ENCODE measurements around the gene NBPF20. TPM values are rescaled to one million over a fixed set of nuclear protein-coding genes. Genes with fewer than 3 reads are reported as not detected.
A peak's percentile ranks its signal among the peaks of the same experiment; 100 is the strongest.
"Not testable (repeated sequence)": the region's sequence is repeated elsewhere in the genome, so short reads cannot be mapped to it uniquely, and the experiment has no call there.

Gene NBPF20
- total RNA-seq, 2 experiments from 2014 or later, result 0.12 to 0.55 TPM

GRCh38 chr1:145453873-145454823 is 28.7 kb upstream of the NBPF20 start:
- DNase-seq; H3K4me1 Mint-ChIP-seq; H3K36me3 Mint-ChIP-seq; H3K4me3 Mint-ChIP-seq; ATAC-seq; CTCF ChIA-PET; H3K27ac Mint-ChIP-seq; H3K9me3 Mint-ChIP-seq (ENCODE audit: low read depth): not testable (repeated sequence)
- peaks cover 26% of the 10 kb centered on the region for H3K27me3 Mint-ChIP-seq

- H3K36me3 Mint-ChIP-seq; DNase-seq; ATAC-seq; CTCF ChIA-PET; H3K4me3 Mint-ChIP-seq; H3K27ac Mint-ChIP-seq; H3K9me3 Mint-ChIP-seq (ENCODE audit: low read depth); H3K4me1 Mint-ChIP-seq: not testable (repeated sequence)
- peaks cover 21% of the 10 kb centered on the region for H3K27me3 Mint-ChIP-seq
Observed at GRCh38 chr1:145452506-145452905, 27.1 kb upstream of the NBPF20 start.

GRCh38 chr1:145451914-145452313 is 26.5 kb upstream of the NBPF20 start:
- CTCF ChIA-PET, result not testable (repeated sequence)

GRCh38 chr1:145445219-145445618 is 19.8 kb upstream of the NBPF20 start:
- H3K9me3 Mint-ChIP-seq (ENCODE audit: low read depth); CTCF ChIA-PET; H3K36me3 Mint-ChIP-seq; H3K27me3 Mint-ChIP-seq; ATAC-seq; H3K4me3 Mint-ChIP-seq; H3K27ac Mint-ChIP-seq; H3K4me1 Mint-ChIP-seq; DNase-seq: not testable (repeated sequence)

More at GRCh38 chr1:145451914-145452313, 26.5 kb upstream of the NBPF20 start:
- ATAC-seq, result peak; percentile 76
- not testable (repeated sequence) for H3K36me3 Mint-ChIP-seq; H3K27ac Mint-ChIP-seq; H3K4me1 Mint-ChIP-seq; H3K4me3 Mint-ChIP-seq; H3K9me3 Mint-ChIP-seq (ENCODE audit: low read depth)
- DNase-seq, result peak; percentile 63
- H3K27me3 Mint-ChIP-seq, result peaks cover 21% of the 10 kb centered on the region

- H3K9me3 Mint-ChIP-seq (ENCODE audit: low read depth); H3K4me1 Mint-ChIP-seq; ATAC-seq; H3K27ac Mint-ChIP-seq; DNase-seq; H3K36me3 Mint-ChIP-seq; CTCF ChIA-PET; H3K27me3 Mint-ChIP-seq; H3K4me3 Mint-ChIP-seq: not testable (repeated sequence)
Observed at GRCh38 chr1:145442340-145442739, 16.9 kb upstream of the NBPF20 start.

- DNase-seq, CTCF ChIA-PET, H3K27ac Mint-ChIP-seq, H3K4me1 Mint-ChIP-seq, H3K4me3 Mint-ChIP-seq: not testable (repeated sequence)
- Mint-ChIP-seq H3K36me3 (peaks cover 16% of the 10 kb centered on the region), H3K9me3 (ENCODE audit: low read depth) (peaks cover 12% of the 10 kb centered on the region), H3K27me3 (peaks cover 58% of the 10 kb centered on the region)
- peak; percentile 30 for ATAC-seq
Observed at GRCh38 chr1:145431363-145432256, 6.2 kb upstream of the NBPF20 start.

GRCh38 chr1:145430830-145431229 is 5.4 kb upstream of the NBPF20 start:
- DNase-seq, H3K27ac Mint-ChIP-seq, CTCF ChIA-PET, H3K4me1 Mint-ChIP-seq, H3K4me3 Mint-ChIP-seq, ATAC-seq: not testable (repeated sequence)
- H3K36me3 Mint-ChIP-seq, result peaks cover 16% of the 10 kb centered on the region
- peaks cover 12% of the 10 kb centered on the region for H3K9me3 Mint-ChIP-seq (ENCODE audit: low read depth)
- peaks cover 57% of the 10 kb centered on the region for H3K27me3 Mint-ChIP-seq

- not testable (repeated sequence) for H3K4me3 Mint-ChIP-seq, H3K27ac Mint-ChIP-seq, DNase-seq, ATAC-seq
- Mint-ChIP-seq H3K27me3 (peaks cover 63% of the 10 kb centered on the region), H3K4me1 (peaks cover 12% of the 10 kb centered on the region), H3K9me3 (ENCODE audit: low read depth) (peaks cover 12% of the 10 kb centered on the region), H3K36me3 (peaks cover 16% of the 10 kb centered on the region)
- CTCF ChIA-PET, result interaction anchor here (0.6 kb wide), 1 partner anchor 289 kb away, joined by 3 read pairs; no protein-coding TSS in a partner anchor
Observed at GRCh38 chr1:145429329-145429728, 3.9 kb upstream of the NBPF20 start.

GRCh38 chr1:145424612-145425435 is 579 bp downstream of the NBPF20 start:
- CTCF ChIA-PET; H3K9me3 Mint-ChIP-seq (ENCODE audit: low read depth); H3K4me1 Mint-ChIP-seq: not testable (repeated sequence)
- Mint-ChIP-seq H3K4me3 (peak overlapping the region; percentile 79), H3K27ac (peak overlapping the region; percentile 1), H3K27me3 (peaks cover 36% of the 10 kb centered on the region), H3K36me3 (peaks cover 10% of the 10 kb centered on the region)
- DNase-seq (peak; percentile 79), ATAC-seq (peak; percentile 80)

- DNase-seq; H3K36me3 Mint-ChIP-seq; H3K4me3 Mint-ChIP-seq; H3K27me3 Mint-ChIP-seq; CTCF ChIA-PET; H3K9me3 Mint-ChIP-seq (ENCODE audit: low read depth); H3K4me1 Mint-ChIP-seq; H3K27ac Mint-ChIP-seq; ATAC-seq: not testable (repeated sequence)
Observed at GRCh38 chr1:145415149-145415548, 10.3 kb downstream of the NBPF20 start.

- H3K4me1 Mint-ChIP-seq; ATAC-seq; DNase-seq; CTCF ChIA-PET; H3K9me3 Mint-ChIP-seq (ENCODE audit: low read depth); H3K36me3 Mint-ChIP-seq; H3K27ac Mint-ChIP-seq; H3K4me3 Mint-ChIP-seq; H3K27me3 Mint-ChIP-seq: not testable (repeated sequence)
Observed at GRCh38 chr1:145407266-145407665, 18.1 kb downstream of the NBPF20 start.

GRCh38 chr1:145404949-145405348 is 20.5 kb downstream of the NBPF20 start:
- H3K36me3 Mint-ChIP-seq; ATAC-seq; H3K27ac Mint-ChIP-seq; CTCF ChIA-PET; DNase-seq; H3K27me3 Mint-ChIP-seq; H3K4me3 Mint-ChIP-seq; H3K4me1 Mint-ChIP-seq; H3K9me3 Mint-ChIP-seq (ENCODE audit: low read depth): not testable (repeated sequence)

GRCh38 chr1:145400701-145401100 is 24.7 kb downstream of the NBPF20 start:
- DNase-seq; H3K27ac Mint-ChIP-seq; H3K36me3 Mint-ChIP-seq; H3K27me3 Mint-ChIP-seq; H3K4me3 Mint-ChIP-seq; H3K4me1 Mint-ChIP-seq; ATAC-seq; CTCF ChIA-PET; H3K9me3 Mint-ChIP-seq (ENCODE audit: low read depth): not testable (repeated sequence)
